RWPE2 (cell line): Measurements from ENCODE around the gene ENGASE.

Experiments
- ATAC-seq: fragments of 200-7000 bp; cut with Tn5 transposase; 3 replicates; pipeline ENCODE4 v1.9.1; 2021; ENCODE audit warnings: low read depth
- DNase-seq: peaks from one replicate; pipeline ENCODE4 v3.0.0-alpha.2; 2020; ENCODE audit warnings: low spot score
- H3K27ac ChIP-seq: fragments of 450-650 bp; 2 replicates; pipeline ENCODE4 v1.5.1; 2017; ENCODE audit warnings: mild to moderate bottlenecking; ENCODE audit not compliant: poor library complexity, severe bottlenecking
- H3K27me3 ChIP-seq: fragments of 250-450 bp; sonication (Bioruptor Pico); 2 replicates; pipeline ENCODE4 v1.5.1; 2021; ENCODE audit warnings: mild to moderate bottlenecking, moderate library complexity; ENCODE audit not compliant: insufficient read depth, poor library complexity, severe bottlenecking
- H3K36me3 ChIP-seq: fragments of 250-450 bp; sonication (Bioruptor Pico); 2 replicates; pipeline ENCODE4 v1.5.1; 2020; ENCODE audit warnings: low read depth, mild to moderate bottlenecking, moderate library complexity
- H3K4me1 ChIP-seq: fragments of 250-450 bp; sonication (Bioruptor Pico); 2 replicates; pipeline ENCODE4 v1.5.1; 2021; ENCODE audit warnings: mild to moderate bottlenecking, moderate library complexity; ENCODE audit not compliant: insufficient read depth, poor library complexity, severe bottlenecking
- H3K4me3 ChIP-seq: fragments of 250-450 bp; sonication (Bioruptor Pico); 2 replicates; pipeline ENCODE4 v1.5.1; 2021; ENCODE audit warnings: mild to moderate bottlenecking, moderate library complexity; ENCODE audit not compliant: severe bottlenecking
- H3K9me3 ChIP-seq: fragments of 250-450 bp; sonication (Bioruptor Pico); 2 replicates; pipeline ENCODE4 v1.5.1; 2021; ENCODE audit warnings: mild to moderate bottlenecking, moderate library complexity; ENCODE audit not compliant: severe bottlenecking
- TF ChIP-seq, protein P1 (sequence below): fragments of 450-650 bp; IDR thresholded peaks from one replicate; pipeline ENCODE4 v1.5.1; 2017; ENCODE audit warnings: mild to moderate bottlenecking, moderate library complexity; ENCODE audit not compliant: poor library complexity, severe bottlenecking

ENGASE gene

DNA sequence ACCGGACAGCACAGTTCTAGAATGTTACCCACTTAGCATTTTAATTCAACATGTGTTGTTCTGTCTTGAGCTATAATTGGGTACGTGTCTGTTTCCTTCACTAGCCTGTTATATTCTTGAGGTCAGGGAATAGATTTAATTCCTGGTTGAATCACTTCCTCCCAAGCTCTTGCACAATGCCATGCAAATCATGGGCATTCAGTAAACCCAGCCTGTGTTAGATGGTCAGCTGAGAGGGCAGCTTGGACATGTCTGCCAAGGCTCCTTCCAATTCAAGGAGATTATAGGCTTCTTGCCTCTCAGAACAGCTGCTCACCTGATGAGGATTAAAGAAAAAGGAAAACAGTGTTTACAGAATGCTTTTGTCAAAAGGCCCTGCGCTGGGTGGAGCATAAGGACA lies 38.0 kb upstream of the ENGASE start:
- DNase-seq: peak; percentile 30

DNA sequence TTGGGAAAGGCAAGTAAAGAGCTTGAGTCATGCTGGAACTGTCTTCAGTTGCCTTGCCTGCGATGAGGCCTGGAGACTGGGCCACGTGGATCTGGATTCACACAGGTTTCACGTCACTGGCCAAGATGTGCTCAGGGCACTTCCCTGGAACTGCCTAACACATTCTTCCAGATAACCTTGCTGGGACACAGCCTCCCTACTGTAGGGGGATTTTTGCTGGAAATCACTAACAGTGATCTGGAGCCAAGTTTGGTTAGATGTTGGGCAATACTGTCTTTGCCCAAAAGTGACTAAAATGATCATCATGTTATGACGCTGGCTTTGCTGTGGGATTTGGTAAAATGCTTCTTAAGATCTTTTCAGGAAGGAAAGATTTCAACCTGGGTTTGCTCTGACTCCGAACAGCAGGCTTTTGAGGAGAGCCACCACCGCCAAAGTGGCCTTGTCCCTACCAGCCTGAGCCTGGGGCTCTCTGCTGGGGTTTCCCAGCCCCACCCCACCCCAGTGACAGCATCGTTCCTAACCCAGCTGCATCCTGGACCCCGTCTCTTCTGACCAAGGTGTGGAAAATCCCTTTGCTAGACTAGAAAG lies 36.0 kb upstream of the ENGASE start:
- Histone ChIP-seq H3K36me3 (no peaks in the 10 kb centered on the region), H3K27me3 (no peaks in the 10 kb centered on the region), H3K27ac (peak overlapping the region; percentile 79), H3K4me1 (peaks cover 35% of the 10 kb centered on the region), H3K4me3 (no peak overlapping the region), H3K9me3 (no peaks in the 10 kb centered on the region)
- ATAC-seq (peak; percentile 76), DNase-seq (peak; percentile 88)
- TF ChIP-seq, protein P1, sequence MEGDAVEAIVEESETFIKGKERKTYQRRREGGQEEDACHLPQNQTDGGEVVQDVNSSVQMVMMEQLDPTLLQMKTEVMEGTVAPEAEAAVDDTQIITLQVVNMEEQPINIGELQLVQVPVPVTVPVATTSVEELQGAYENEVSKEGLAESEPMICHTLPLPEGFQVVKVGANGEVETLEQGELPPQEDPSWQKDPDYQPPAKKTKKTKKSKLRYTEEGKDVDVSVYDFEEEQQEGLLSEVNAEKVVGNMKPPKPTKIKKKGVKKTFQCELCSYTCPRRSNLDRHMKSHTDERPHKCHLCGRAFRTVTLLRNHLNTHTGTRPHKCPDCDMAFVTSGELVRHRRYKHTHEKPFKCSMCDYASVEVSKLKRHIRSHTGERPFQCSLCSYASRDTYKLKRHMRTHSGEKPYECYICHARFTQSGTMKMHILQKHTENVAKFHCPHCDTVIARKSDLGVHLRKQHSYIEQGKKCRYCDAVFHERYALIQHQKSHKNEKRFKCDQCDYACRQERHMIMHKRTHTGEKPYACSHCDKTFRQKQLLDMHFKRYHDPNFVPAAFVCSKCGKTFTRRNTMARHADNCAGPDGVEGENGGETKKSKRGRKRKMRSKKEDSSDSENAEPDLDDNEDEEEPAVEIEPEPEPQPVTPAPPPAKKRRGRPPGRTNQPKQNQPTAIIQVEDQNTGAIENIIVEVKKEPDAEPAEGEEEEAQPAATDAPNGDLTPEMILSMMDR: no peak

More for the DNA sequence above, 38.0 kb upstream of the ENGASE start:
- ATAC-seq: peak; percentile 83
- peaks cover 35% of the 10 kb centered on the region for H3K4me1 ChIP-seq
- H3K27me3 ChIP-seq: no peaks in the 10 kb centered on the region
- H3K9me3 ChIP-seq: no peaks in the 10 kb centered on the region
- TF ChIP-seq, protein P1: no peak
- peak overlapping the region; percentile 79 for H3K27ac ChIP-seq
- H3K36me3 ChIP-seq: no peaks in the 10 kb centered on the region
- no peak overlapping the region for H3K4me3 ChIP-seq

DNA sequence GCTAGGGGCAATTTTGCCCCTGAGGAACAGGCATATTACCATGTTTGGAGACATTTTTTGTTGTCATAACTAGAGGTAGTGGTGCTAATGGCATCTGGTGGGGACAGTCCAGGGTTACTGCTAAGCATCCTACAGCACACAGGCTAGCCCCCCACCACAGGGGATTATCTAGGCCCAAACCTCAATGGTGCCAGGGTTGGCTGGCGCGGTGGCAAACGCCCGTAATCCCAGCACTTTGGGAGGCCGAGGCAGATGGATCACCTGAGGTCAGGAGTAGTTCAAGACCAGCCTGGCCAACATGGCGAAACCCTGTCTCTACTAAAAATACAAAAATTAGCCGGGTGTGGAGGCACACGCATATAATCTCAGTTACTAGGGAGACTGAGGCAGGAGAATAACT lies 35.5 kb upstream of the ENGASE start:
- H3K27ac ChIP-seq: peak overlapping the region; percentile 79
- DNase-seq (no peak), ATAC-seq (no peak)
- TF ChIP-seq, protein P1: no peak
- H3K36me3 ChIP-seq: no peaks in the 10 kb centered on the region
- no peaks in the 10 kb centered on the region for H3K27me3 ChIP-seq
- H3K4me3 ChIP-seq: no peak overlapping the region
- H3K4me1 ChIP-seq: peaks cover 35% of the 10 kb centered on the region
- H3K9me3 ChIP-seq: no peaks in the 10 kb centered on the region

DNA sequence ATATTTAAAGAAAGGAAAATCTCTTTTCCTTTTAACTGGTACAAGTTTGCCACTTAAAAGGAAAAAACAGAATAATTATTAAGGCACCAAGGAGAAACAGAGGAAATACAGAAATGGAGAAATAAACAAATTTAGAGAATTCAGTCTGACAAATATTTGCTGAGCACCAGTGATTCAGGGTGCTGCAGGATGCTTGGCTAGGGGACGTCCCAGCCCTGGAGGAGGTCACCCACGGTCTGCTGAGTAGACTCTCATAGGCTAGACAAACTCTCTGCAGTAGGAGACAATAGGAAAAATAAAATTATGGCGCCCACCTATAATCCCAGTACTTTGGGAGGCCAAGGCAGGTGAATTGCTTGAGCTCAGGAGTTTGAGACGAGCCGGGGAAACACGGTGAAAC lies 34.7 kb upstream of the ENGASE start:
- H3K4me1 ChIP-seq: peaks cover 35% of the 10 kb centered on the region
- H3K27me3 ChIP-seq: no peaks in the 10 kb centered on the region
- H3K36me3 ChIP-seq: no peaks in the 10 kb centered on the region
- ATAC-seq: no peak
- no peak overlapping the region for H3K4me3 ChIP-seq
- no peaks in the 10 kb centered on the region for H3K9me3 ChIP-seq
- no peak overlapping the region for H3K27ac ChIP-seq
- TF ChIP-seq, protein P1: no peak
- DNase-seq: no peak

GRCh38 chr17:79041041-79041570 lies 33.5 kb upstream of the ENGASE start:
- no peak overlapping the region for H3K4me3 ChIP-seq
- peaks cover 30% of the 10 kb centered on the region for H3K4me1 ChIP-seq
- TF ChIP-seq, protein P1: no peak
- H3K36me3 ChIP-seq: no peaks in the 10 kb centered on the region
- DNase-seq (no peak), ATAC-seq (no peak)
- H3K27me3 ChIP-seq: no peaks in the 10 kb centered on the region
- H3K9me3 ChIP-seq: no peaks in the 10 kb centered on the region
- H3K27ac ChIP-seq: no peak overlapping the region
